ENCODE measurements around the gene PATL2. TPM values are rescaled to one million over a fixed set of nuclear protein-coding genes. Genes with fewer than 3 reads are reported as not detected.

PATL2 gene
- total RNA-seq, 1 donor = 19.2 TPM

Other genes starting within 250 kb of the PATL2 start
- gene EIF3J, start 174.2 kb downstream of the PATL2 start, total RNA-seq = 71.6 TPM
- 74.4 TPM for gene SPG11, start 47.7 kb downstream of the PATL2 start, total RNA-seq
- 20,832 TPM for gene B2M, start 194 bp upstream of the PATL2 start, total RNA-seq
- 7.5 TPM for gene TRIM69, start 25.2 kb upstream of the PATL2 start, total RNA-seq
- gene TERB2, start 245.4 kb upstream of the PATL2 start, total RNA-seq = not detected